UCSD-AML1 (cell line): ENCODE data around the gene PTPN23.
"Not testable (repeated sequence)": the region's sequence is repeated elsewhere in the genome, so short reads cannot be mapped to it uniquely, and the experiment has no call there.

ENCODE experiments used
- DNase-seq: peaks from one replicate; lab custom pipeline; 2025; ENCODE audit not compliant: unreplicated experiment; lab: John Stamatoyannopoulos, UW

PTPN23 gene, protein sequence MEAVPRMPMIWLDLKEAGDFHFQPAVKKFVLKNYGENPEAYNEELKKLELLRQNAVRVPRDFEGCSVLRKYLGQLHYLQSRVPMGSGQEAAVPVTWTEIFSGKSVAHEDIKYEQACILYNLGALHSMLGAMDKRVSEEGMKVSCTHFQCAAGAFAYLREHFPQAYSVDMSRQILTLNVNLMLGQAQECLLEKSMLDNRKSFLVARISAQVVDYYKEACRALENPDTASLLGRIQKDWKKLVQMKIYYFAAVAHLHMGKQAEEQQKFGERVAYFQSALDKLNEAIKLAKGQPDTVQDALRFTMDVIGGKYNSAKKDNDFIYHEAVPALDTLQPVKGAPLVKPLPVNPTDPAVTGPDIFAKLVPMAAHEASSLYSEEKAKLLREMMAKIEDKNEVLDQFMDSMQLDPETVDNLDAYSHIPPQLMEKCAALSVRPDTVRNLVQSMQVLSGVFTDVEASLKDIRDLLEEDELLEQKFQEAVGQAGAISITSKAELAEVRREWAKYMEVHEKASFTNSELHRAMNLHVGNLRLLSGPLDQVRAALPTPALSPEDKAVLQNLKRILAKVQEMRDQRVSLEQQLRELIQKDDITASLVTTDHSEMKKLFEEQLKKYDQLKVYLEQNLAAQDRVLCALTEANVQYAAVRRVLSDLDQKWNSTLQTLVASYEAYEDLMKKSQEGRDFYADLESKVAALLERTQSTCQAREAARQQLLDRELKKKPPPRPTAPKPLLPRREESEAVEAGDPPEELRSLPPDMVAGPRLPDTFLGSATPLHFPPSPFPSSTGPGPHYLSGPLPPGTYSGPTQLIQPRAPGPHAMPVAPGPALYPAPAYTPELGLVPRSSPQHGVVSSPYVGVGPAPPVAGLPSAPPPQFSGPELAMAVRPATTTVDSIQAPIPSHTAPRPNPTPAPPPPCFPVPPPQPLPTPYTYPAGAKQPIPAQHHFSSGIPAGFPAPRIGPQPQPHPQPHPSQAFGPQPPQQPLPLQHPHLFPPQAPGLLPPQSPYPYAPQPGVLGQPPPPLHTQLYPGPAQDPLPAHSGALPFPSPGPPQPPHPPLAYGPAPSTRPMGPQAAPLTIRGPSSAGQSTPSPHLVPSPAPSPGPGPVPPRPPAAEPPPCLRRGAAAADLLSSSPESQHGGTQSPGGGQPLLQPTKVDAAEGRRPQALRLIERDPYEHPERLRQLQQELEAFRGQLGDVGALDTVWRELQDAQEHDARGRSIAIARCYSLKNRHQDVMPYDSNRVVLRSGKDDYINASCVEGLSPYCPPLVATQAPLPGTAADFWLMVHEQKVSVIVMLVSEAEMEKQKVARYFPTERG (N-terminal part only)

DNA sequence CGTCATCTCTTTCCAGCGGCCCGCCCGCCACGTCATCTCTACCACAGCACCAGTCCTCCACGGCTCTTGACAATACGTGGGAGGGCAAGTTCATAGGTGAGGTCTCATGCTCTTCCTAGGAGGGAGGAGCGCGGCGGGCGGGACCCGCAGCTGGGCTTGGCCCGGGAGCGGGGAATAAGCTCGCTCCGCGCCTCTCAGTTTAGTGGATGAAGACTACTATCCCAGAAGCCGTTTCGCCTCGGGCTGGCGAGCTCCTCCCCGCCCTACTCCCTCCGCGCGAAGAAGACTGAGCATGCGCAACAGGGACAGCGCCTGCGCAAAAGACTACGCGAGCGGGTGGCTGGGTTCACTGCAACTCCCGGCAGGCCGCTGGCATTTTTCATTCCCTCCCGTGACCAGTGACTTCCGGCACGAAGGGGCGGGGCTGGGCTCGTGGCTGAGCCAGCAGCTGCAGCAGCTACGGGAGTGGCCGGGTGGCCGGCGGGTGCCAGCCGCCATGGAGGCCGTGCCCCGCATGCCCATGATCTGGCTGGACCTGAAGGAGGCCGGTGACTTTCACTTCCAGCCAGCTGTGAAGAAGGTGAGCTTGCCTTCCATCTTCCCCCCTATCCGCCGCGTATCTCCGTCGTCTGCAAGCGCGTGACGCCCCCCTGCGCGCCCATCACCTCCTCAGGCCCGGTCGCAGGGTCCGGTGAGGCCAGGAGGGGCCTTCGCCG is at the start of gene PTPN23:
Gene PTPN23 (plus strand): TSS at position 421 of the 716 bp plus-strand sequence. CDS start 76 bp downstream, at position 497.
- DNase-seq: peak; percentile 99

DNA sequence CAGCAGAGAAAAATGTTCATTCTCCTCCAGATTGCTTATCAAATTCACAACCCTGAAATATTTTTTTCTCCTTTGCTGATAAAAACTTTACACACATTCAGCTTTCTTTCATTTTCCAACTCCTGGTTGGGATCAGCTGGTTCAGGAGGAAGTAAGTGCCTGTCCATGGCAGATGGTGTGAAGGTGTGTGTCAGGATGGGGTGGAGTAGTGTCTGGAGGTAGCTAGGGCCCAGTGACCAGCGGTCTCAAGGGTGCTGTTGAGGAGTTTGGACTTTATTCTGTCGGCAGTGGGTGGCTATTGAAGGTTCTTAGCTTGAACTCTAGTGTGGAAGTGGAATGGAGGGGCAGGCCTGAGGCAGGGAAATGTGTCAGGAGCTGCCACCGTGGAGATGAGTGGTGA is 46.9 kb upstream of the PTPN23 start:
- DNase-seq: no peak

DNA sequence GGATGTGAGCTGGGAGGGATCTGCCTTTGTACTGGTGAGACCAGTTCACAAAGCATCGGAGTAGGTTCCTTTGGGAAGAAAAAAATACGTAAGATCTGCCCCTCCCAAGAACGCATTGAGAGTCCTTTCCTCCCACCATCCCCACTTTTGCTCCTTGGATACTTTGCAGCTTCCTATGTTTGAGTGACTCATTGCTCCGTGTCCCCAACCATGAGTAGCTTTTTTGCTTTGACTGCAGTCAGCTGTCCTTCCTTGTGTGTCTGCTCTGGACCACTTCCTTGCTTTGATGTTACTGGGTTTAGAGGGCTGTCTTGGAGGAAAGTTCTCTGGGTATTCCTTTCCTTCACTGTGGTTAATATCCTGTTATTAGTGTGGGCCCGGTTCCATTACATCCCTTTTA is 43.2 kb upstream of the PTPN23 start:
- DNase-seq: no peak

DNA sequence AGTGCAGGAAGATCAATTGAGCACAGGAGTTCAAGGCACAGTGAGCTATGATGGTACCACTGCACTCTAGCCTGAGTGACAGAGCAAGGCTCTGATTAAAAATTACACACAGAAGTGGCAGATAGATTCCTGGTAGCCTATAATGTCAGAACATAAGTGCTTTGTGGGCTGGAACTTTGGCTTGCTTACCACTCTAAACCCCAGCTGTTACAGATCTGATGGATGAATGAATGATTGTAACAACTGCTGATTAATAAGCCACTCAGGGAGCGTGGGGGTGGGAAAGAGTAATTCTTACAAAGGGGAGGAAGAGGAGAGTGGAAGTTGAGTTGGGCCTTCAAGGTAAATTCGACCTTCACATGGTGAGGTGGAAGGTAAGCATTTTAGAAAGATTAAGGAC is 40.9 kb upstream of the PTPN23 start:
- DNase-seq: no peak

DNA sequence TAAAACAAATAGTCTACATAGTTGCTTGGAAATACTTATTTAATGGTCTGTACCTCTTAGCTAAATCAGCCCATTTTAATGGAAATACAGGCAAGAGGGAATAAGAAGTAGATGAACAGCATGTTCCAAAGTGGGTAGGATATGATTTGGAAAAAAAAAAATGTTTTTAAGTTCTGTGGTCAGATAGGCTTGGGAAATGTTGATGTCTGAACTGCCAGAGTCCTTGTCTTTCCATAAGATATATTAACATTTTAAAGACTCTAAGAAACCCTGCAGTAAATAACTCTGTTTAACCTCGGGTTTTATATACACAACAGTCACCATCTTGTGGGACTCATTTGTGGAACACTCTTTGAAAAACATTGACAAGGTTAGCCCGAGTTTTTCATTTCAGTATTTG is 40.0 kb upstream of the PTPN23 start:
- DNase-seq: no peak

DNA sequence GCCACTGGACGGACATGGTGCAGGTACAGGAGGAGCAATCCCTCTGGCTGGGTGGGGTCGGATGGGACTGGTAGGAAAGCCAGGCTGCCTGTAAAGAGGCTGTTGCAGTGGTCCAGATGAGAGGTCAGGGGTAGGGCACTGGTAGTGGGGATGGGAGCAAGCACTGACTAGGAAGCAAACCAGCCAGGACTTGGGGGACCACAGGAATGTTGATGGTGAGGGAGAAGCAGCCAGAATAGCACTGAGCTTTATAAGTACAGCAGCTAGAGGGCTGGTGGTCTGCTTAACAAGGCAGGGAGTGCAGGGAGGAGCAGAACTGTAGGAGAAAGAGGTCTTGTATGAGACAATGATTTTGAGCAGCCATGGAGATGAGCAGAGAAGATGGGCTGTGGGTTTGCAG is 38.7 kb upstream of the PTPN23 start:
- no peak for DNase-seq

DNA sequence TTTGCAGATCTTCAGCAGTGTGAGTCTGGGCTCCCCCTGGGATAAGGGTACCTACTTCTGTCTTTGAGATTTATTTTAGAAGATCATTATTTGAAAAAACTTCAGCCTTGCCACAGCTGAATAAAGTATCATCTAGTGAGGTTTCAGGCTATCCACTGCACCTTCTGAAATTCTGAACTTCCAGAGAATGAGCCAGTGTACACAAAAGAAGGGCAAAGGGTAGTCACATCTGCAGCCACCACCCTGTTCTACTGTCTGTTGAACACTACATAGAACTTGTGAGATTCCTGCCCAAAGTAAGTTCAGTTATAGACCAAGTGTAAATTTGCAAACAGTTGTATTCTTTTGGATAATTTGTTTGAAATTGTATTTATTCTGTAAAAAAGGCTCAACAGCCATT is 38.0 kb upstream of the PTPN23 start:
- DNase-seq: no peak

DNA sequence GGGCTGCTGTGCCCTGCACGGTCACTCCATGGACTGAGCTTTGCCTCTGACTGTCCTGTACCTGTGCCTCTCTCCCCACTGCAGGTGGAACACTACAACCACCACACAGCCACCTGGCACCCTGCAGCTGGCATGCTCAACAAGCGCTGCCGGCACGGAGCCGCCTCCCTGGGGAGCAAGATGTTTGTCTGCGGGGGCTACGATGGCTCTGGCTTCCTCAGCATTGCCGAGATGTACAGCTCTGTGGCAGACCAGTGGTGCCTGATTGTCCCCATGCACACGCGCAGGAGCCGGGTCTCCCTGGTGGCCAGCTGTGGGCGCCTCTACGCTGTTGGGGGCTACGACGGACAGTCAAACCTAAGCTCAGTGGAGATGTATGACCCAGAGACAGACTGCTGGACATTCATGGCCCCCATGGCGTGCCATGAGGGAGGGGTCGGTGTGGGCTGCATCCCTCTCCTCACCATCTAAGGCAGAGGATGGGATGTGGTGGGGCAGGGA is 37.3 kb upstream of the PTPN23 start:
- DNase-seq: no peak

DNA sequence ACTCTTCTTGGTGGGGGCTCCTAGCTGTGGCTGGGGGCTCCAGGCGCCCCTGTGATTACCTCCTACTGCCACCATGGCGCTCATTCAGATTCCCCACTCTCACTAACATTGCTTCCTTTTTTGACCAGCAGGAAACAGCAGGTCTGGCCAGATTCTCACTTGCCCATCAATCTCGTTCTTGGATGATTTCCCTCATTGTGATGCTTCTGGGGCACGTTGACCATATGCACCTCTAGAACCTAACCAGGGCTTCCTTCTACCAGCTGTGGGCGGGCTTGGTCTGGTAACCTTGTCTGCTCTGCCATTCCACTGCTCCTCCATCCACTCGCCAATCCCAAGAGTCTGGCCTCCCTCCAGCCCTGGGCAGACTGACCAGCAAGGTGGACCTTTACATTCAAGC is 35.9 kb upstream of the PTPN23 start:
- DNase-seq: no peak

DNA sequence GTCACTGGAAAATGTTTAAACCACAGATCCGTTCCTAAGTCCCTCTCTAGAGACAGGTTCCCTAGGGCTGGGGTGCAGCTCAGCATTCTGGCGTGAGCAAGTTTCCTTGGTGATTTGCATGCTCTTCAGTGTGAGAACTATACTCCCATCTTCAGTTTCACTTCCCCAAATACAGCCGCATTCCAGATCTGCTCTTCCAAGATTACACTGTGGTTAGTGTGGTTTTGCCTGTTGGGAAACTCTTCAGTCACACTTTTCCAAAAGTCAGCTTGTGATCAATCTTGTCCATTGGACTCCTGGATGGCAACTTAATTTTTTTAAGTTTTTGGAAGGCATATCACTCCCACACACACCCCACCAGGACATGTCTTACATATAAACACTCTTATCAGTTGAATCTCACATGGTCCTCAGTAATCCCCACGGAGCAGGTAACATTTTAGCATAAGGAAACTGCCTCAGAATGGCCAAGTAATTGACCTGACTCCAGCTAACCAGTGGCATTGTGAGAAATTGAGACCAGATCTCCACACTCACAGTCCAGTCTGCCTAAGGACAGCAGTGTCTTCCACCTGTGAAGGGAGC is 33.5 kb upstream of the PTPN23 start:
- DNase-seq: peak; percentile 59

DNA sequence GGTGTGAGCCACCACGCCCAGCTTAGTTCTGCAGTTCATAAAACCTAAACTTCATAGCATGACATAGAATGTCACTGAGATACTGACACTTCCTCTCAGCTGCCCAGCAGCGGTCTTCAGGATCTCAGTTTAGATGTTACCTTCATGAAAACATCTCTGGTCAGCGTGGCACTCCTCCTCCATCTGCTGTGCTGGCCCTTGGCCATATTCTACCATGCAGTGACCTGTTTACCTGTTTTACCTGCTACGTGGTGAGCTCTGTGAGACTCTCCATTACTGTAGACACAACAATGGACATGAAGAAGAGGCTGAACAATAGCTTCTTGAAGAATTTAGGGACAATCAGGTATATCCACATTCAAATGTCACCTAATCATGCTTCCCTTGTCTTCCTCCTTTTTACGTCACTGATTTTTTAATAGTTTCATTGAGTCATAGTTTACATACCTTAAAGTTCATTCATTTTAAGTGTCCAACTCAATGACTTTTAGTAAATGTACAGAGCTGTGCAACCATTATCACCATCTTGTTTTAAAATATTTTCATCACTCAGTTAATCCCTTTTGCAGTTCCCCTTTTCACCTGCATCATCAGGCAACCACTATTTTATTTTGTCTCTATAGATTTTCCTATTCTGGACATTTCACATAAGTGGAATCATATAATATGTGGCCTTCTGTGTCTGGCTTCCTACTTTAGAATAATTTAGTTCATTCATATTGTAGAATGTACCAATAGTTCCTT is 32.2 kb upstream of the PTPN23 start:
- no peak for DNase-seq

DNA sequence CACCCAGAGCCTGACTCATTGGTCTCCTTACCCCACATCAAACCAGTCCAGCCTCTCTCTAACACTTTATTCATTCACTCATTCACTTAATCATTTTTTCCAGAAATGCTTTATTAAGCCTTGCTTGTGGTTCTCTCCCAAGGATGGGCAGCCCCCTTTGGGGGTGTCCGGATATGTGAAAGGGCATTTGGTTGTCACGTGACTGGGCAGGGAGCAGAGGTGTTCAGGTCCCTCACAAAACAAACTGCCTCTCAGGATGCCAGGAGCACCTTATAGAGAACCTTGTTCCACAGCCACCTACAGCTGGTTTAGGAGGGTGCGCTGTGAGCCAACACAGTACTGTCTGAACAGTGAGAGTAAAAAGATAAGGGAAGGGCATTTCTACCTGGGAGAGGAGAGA is 25.8 kb upstream of the PTPN23 start:
- no peak for DNase-seq

DNA sequence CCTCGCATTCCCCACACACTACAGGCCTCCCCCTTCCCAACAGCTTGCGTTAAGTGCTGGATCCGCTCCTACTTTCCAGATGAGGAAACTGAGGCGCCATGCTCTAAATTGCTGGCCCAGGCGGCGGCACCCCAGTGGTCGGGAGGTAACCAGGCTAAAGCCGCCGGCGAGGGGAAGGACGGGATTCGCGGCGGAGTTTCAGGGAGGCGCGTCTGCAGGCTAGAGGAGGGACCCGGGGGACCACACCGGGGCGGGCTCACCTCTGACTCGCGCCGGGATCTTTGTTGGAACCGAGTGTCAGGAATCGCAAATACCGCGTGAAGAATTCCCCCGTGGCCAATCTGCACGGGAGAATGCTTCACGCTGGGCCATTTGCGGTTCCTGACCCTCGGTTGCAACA is 24.6 kb upstream of the PTPN23 start:
- no peak for DNase-seq

DNA sequence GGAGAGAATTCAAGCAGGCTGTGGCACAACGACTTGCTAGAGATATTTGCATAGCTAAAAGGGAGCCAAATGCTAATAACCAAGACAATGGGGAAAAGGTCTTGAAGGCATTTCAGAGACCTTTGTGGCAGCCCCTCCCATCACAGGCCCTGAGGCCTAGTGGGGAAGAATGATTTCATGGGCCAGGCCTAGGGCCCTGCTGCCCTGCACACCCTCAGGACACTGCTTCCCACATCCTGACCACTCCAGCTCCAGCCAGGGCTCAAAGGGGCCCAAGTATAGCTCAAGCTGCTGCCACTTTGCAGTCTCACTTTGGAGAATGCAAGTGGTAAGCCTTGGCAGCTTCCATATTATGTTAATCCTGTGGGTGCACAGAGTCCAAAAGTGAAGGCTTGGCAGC is 21.5 kb upstream of the PTPN23 start:
- DNase-seq: no peak

DNA sequence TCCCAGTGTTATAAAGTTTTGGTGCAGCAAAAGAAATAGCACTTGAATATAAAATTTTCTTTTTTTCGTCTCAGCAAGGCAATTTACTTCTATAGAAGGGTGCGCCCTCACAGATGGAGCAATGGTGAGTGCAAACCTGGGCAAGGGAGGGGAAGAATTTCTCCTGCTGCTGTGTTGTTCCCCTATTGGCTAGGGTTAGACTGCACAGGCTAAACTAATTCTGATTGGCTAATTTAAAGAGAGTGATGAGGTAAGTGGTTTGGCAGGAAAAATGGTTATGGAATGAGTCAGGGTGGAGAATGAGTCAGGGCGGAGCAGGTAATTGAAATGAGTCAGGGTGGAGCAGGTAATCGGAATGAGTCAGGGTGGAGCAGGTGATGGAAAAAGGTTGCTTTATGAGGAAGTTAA is 20.7 kb upstream of the PTPN23 start:
- DNase-seq: not testable (repeated sequence)

DNA sequence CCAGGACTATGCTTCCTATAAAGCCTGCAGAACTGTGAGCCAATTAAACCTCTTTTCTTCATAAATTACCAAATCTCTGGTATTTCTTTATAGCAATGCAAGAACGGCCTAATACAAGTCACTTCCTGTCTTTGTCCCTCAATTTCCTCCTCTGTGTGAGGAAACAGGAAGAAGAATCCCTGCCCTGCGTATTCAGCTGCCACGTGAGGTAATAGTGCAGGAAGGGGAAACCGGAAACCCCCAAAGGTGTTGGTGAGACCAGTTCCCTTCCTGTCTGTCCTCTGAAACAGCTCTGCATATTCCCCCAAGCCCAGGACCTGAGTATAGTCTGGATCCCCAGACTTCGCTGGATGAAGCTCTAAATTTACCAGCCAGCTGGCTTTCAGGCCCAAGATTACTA is 18.1 kb upstream of the PTPN23 start:
- peak; percentile 31 for DNase-seq

DNA sequence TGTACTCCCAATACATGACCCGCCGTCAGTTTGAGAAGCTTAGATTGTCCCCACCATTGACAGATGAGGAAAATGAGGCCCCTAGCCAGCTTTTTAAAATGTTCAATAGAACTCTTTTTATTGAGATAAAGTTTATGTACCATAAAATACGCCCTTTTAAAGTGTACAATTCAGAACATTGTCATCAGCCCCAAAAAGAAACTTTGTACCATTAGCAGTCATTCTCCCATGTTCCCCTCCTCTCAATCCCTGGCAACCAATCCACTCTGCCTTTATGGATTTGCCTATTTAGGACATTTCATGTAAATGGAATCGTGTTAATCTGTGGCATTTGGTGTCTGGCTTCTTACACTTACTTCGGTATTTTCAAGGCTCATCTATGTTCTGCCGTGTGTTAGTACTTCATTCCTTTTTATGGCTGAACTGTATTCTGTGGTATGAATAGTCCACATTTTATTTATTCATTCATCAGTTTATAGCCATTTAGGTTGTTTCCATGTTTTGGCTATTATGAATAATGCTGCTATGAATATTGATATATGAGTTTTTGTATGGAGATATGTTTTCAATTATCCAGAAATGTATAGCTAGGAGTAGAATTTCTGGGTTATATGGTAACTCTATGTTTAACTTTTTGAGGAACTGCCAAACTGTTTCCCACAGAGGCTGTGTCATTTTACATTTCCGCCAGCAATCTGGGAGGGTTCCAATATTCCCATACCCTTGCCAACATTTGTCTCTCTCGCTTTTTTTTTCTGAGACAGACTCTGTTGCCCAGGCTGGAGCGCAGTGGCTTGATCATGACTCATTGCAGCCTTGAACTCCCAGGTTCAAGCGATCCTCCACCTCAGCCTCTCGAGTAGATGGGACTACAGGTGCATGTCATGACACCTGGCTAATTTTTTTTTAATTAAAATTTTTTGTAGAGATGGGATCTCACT is 15.3 kb upstream of the PTPN23 start:
- no peak for DNase-seq

DNA sequence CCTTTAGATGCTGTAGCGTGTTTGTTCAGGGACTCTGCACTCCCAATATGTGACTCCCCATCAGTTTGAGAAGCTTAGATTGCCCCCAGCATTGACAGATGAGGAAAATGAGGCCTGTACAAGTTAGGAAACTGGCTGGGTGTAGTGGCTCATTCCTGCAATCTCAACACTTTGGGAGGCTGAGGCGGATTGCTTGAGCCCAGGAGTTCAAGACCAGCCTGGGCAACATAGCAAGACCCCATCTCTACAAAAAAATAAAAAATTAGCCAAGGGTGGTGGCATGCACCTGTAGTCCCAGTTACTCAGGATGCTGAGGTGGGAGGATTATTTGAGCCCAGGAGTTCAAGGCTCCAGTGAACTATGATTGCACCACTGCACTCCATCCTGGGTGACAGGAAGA is 14.0 kb upstream of the PTPN23 start:
- DNase-seq: no peak
